Measurements from ENCODE around the gene PIGT. TPM values are rescaled to one million over a fixed set of nuclear protein-coding genes. Genes with fewer than 3 reads are reported as not detected.

PIGT gene
- total RNA-seq, 1 donor from 2014 or later = 74.5 TPM

GRCh38 chr20:45368221-45368980, 47.5 kb upstream of the PIGT start:
- H3K27ac Mint-ChIP-seq = peak overlapping the region; percentile 86
- DNase-seq (peak; percentile 52), ATAC-seq (ENCODE audit: low read depth) (peak; percentile 82)
- TF ChIP-seq CTCF (IDR thresholded peaks at IDR 0.05) = no peak
- intact Hi-C loops (cut with micrococcal nuclease) = loop anchor here (1.0 to 10.0 kb wide), 6 partner anchors 38 to 986 kb away; partner anchors contain the start of genes PIGT and STK4
- peak overlapping the region; percentile 77 for H3K4me3 Mint-ChIP-seq
- no peaks in the 10 kb centered on the region for H3K27me3 Mint-ChIP-seq
- peaks cover 50% of the 10 kb centered on the region for H3K36me3 Mint-ChIP-seq (ENCODE audit: low read depth)
- H3K9me3 Mint-ChIP-seq = no peaks in the 10 kb centered on the region
- POLR2A ChIA-PET = interaction anchor here (0.5 to 3.0 kb wide), 10 partner anchors 38 to 716 kb away, joined by 3 to 29 read pairs (median 6); partner anchors contain the start of gene PIGT
- H3K4me1 Mint-ChIP-seq = peaks cover 91% of the 10 kb centered on the region
- CTCF ChIA-PET = interaction anchor here (0.8 to 22.9 kb wide), 7 partner anchors 36 to 403 kb away, joined by 4 to 534 read pairs (median 5); partner anchors contain the start of gene PIGT

- no peaks in the 10 kb centered on the region for H3K27me3 Mint-ChIP-seq
- H3K27ac Mint-ChIP-seq = no peak overlapping the region
- peaks cover 82% of the 10 kb centered on the region for H3K4me1 Mint-ChIP-seq
- ATAC-seq (ENCODE audit: low read depth) = no peak
- H3K36me3 Mint-ChIP-seq (ENCODE audit: low read depth) = peaks cover 35% of the 10 kb centered on the region
- intact Hi-C loops (cut with micrococcal nuclease) = no loop called here
- H3K9me3 Mint-ChIP-seq = no peaks in the 10 kb centered on the region
- POLR2A ChIA-PET = interaction anchor here (0.6 to 4.7 kb wide), 3 partner anchors 9 to 66 kb away, joined by 3 to 46 read pairs (median 6); partner anchors contain the start of gene SYS1
- no peak overlapping the region for H3K4me3 Mint-ChIP-seq
- DNase-seq = no peak
- CTCF ChIA-PET = interaction anchor here (1.3 to 22.9 kb wide), 4 partner anchors 8 to 400 kb away, joined by 3 to 534 read pairs (median 8); partner anchors contain the start of gene SYS1
- no peak for TF ChIP-seq CTCF (IDR thresholded peaks at IDR 0.05)
These were observed 45.3 kb upstream of the PIGT start for GRCh38 chr20:45370571-45371160.

GRCh38 chr20:45372241-45372640, 43.7 kb upstream of the PIGT start:
- no peak overlapping the region for H3K27ac Mint-ChIP-seq
- POLR2A ChIA-PET = interaction anchor here (0.6 to 4.7 kb wide), 5 partner anchors 10 to 64 kb away, joined by 4 to 46 read pairs (median 28); partner anchors contain the start of genes PIGT, SDC4 and SYS1
- ATAC-seq (ENCODE audit: low read depth) (no peak), DNase-seq (no peak)
- intact Hi-C loops (cut with micrococcal nuclease) = no loop called here
- peaks cover 27% of the 10 kb centered on the region for H3K36me3 Mint-ChIP-seq (ENCODE audit: low read depth)
- CTCF ChIA-PET = interaction anchor here (2.0 to 22.9 kb wide), 3 partner anchors 9 to 63 kb away, joined by 5 to 534 read pairs (median 12); partner anchors contain the start of gene SYS1
- TF ChIP-seq CTCF (IDR thresholded peaks at IDR 0.05) = no peak
- H3K4me3 Mint-ChIP-seq = no peak overlapping the region
- H3K4me1 Mint-ChIP-seq = peaks cover 67% of the 10 kb centered on the region
- H3K9me3 Mint-ChIP-seq = no peaks in the 10 kb centered on the region
- no peaks in the 10 kb centered on the region for H3K27me3 Mint-ChIP-seq

GRCh38 chr20:45372646-45373352, 43.1 kb upstream of the PIGT start:
- CTCF ChIA-PET = interaction anchor here (1.2 to 22.9 kb wide), 15 partner anchors 10 to 399 kb away, joined by 3 to 534 read pairs (median 10); partner anchors contain the start of genes PIGT and SYS1
- intact Hi-C loops (cut with micrococcal nuclease) = no loop called here

More at GRCh38 chr20:45372646-45373352, 43.1 kb upstream of the PIGT start:
- H3K36me3 Mint-ChIP-seq (ENCODE audit: low read depth) = peaks cover 22% of the 10 kb centered on the region
- peaks cover 62% of the 10 kb centered on the region for H3K4me1 Mint-ChIP-seq
- no peak for ATAC-seq (ENCODE audit: low read depth)
- H3K27me3 Mint-ChIP-seq = no peaks in the 10 kb centered on the region
- no peak for TF ChIP-seq CTCF (IDR thresholded peaks at IDR 0.05)
- H3K27ac Mint-ChIP-seq = no peak overlapping the region
- H3K9me3 Mint-ChIP-seq = no peaks in the 10 kb centered on the region
- H3K4me3 Mint-ChIP-seq = peak overlapping the region; percentile 86
- POLR2A ChIA-PET = interaction anchor here (0.6 to 4.7 kb wide), 8 partner anchors 11 to 90 kb away, joined by 3 to 46 read pairs (median 6); partner anchors contain the start of genes PIGT, SDC4 and SYS1
- no peak for DNase-seq

All from activated B cell treated with CpG ODN at 0.5 μM for 24 hours (primary cell).